Activated CD8-positive, alpha-beta memory T cell treated with anti-CD3 and anti-CD28 coated beads for 36 hours (primary cell): ENCODE data around the gene PLK3. TPM values are rescaled to one million over a fixed set of nuclear protein-coding genes. Genes with fewer than 3 reads are reported as not detected.
"Not testable (repeated sequence)": the region's sequence is repeated elsewhere in the genome, so short reads cannot be mapped to it uniquely, and the experiment has no call there.

Experiments
- CTCF ChIA-PET: fragments of 350-600 bp; sonication (Branson Sonifier 250); formaldehyde crosslinking; loops from one replicate; lab custom pipeline; 2021; ENCODE audit warnings: antibody characterized with exemption; lab: Charles Lee
- POLR2A ChIA-PET: fragments of 350-600 bp; sonication (Branson Sonifier 250); formaldehyde crosslinking; loops from one replicate; lab custom pipeline; 2021; ENCODE audit warnings: antibody characterized with exemption; lab: Charles Lee
- total RNA-seq, 2 experiments: library from RNA; stranded (reverse); gene quantifications; one replicate each; pipeline ENCODE4 v1.2.3, GENCODE V29; 2021

Gene PLK3
- total RNA-seq, 2 experiments from 2014 or later = 96.6 to 105 TPM

DNA sequence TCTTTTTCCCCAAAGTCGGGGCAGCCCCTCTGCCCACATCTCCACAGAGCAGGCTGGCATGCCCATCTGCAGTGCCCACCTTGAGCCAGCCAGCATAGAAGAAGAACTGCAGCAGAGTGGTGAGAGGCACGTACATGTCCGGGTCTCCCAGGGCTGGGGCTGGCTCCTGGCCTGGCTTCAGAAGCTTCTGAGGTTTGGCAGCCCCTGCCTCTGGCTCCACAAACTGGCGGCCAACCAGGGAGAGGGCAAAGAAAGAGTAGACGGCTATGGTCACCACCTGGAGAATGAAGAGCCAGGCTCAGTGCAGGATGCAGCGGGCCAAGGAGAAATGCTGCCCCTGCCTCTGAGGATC lies 15.2 kb upstream of the PLK3 start:
- POLR2A ChIA-PET = interaction anchor here (0.6 to 4.4 kb wide), 7 partner anchors 10 to 63 kb away, joined by 3 to 29 read pairs (median 5); partner anchors contain the start of genes BTBD19, DYNLT4, PLK3 and RNU5D-1
- CTCF ChIA-PET = interaction anchor here (0.6 to 5.4 kb wide), 6 partner anchors 9 to 38 kb away, joined by 3 to 38 read pairs (median 6); partner anchors contain the start of genes BTBD19, DYNLT4, PLK3 and RPS8

DNA sequence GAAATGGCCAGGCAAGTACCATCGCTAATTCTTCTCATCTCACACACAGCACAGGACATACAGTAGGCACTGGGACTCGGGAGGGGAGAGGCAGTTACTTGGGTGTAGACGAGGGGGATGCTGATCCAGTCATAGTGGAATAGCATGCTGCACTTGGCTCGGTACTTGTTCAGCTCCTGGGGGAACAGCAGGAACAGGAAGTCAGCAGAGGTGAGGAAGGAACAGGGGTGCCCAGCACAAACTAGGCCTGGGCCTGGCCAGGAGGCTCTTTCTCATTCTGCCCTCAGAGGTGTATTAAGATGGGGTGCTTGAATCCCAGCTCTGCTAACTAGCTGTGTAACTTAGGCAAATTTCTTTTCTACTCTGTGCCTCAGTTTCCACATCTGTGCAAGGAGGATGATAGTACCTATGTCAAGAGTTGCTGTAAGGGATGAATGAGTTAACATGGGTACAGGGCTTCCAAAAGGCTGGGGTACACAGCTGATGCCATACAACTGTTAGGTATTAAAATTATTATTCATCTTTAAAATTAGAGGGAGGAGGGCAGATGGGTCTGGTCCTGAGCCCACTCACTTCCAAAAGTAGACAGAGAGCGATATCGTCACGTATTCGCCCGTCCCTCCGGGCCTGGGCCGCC lies 14.6 kb upstream of the PLK3 start:
- ChIA-PET CTCF (interaction anchor here (1.2 to 5.4 kb wide), 5 partner anchors 10 to 37 kb away, joined by 3 to 38 read pairs (median 7); partner anchors contain the start of genes BTBD19, DYNLT4, PLK3 and RPS8), POLR2A (interaction anchor here (0.9 to 4.4 kb wide), 6 partner anchors 10 to 64 kb away, joined by 3 to 29 read pairs (median 16); partner anchors contain the start of genes BTBD19, DYNLT4, RNU5D-1 and RPS8)

DNA sequence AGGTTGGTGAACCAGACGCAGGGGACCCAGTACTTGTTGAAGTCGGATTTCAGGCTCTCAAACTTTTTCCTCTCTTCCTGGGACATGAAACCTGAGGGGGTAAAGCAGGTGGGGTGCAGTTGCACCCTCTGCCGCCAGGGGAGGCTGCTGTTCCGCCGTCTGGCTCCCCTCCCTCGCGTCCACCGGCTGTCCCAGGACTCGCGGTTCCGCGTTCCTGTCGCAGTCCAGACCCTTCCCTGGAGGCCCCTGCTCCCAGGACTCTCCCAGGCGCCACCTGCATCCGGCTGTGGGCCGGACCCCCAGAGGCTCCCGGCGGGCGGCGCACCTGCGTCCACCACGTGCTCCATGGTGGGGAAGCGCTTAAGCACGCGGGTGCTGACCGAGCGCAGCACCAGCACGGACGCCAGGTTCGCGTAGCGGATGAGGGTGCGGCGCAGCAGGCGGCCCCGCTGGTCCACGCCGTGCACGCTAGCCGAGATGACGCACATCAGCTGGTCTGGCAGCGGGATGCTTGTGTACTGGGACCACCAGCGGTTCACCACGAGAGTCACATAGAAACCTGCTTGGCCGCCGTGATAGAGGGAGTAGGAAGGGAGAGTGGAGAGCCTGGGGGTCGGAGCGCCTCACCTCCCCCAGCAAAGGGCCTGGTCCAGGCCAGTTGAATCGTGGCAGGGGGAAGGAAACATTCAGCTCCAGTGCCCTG lies 13.9 kb upstream of the PLK3 start:
- CTCF ChIA-PET = interaction anchor here (0.6 to 5.4 kb wide), 16 partner anchors 10 to 225 kb away, joined by 3 to 38 read pairs (median 3); partner anchors contain the start of genes BTBD19, DYNLT4, HECTD3 and PLK3
- POLR2A ChIA-PET = interaction anchor here (0.6 to 4.4 kb wide), 7 partner anchors 11 to 225 kb away, joined by 3 to 27 read pairs (median 8); partner anchors contain the start of genes BTBD19, DYNLT4, PLK3 and RNU5D-1

DNA sequence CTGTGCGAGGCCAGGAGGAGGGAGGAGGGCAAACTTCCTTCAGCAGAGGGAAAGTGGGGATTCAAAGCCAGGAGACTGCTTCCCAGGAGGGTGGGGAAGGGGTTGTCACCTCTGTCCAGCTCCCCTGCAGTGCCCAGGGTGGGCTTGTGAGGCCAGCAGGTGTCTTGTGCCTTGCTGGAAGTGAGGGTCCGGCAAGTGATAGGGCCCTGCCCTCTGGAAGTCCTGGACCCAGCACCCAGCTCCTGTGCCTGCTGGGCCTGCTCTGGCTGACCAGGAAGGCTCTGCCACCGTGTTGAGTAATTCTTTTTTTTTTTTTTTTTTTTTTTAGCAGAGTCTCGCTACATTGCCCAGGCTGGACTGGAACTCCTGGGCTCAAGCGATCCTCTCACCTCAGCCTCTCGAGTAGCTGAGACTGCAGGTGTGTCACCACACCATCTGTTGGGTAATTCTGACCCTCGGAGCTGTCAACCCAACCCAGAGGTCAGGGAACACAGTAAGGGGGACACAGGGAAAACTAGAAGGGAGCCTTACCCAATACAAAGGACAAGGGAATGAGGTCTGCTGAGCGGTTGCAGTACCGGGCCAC lies 13.2 kb upstream of the PLK3 start:
- CTCF ChIA-PET = interaction anchor here (0.6 to 5.4 kb wide), 14 partner anchors 11 to 224 kb away, joined by 3 to 38 read pairs (median 3); partner anchors contain the start of genes BTBD19, DYNLT4, HECTD3 and PLK3

DNA sequence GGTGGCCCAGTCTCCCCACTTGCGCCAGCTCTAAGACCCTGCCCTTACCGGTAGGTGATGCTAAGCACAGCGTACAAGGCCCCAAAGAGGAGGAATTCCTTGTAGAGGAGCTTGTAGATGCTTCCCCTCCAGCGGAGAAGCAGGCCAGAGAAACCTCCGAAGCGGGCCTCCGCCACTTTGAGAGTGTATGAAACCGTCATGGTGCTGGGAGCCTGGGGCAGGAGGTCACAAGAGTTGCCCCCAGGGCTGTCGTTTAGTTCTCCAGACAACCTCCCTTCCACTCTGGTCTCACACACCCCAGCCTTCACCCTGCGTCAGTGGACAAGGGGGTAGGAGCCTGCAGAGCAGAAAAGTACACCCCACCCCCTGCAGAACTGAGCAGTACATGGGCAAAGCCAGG lies 12.7 kb upstream of the PLK3 start:
- ChIA-PET POLR2A (interaction anchor here (0.9 to 4.4 kb wide), 8 partner anchors 9 to 224 kb away, joined by 3 to 27 read pairs (median 6); partner anchors contain the start of genes BTBD19, DYNLT4, PLK3 and RNU5D-1), CTCF (interaction anchor here (0.5 to 5.4 kb wide), 9 partner anchors 12 to 611 kb away, joined by 3 to 38 read pairs (median 6); partner anchors contain the start of genes HECTD3, PLK3, RNU5D-1 and RPS8)

More for the DNA sequence above, 13.2 kb upstream of the PLK3 start:
- POLR2A ChIA-PET = interaction anchor here (0.6 to 4.4 kb wide), 8 partner anchors 10 to 225 kb away, joined by 3 to 27 read pairs (median 6); partner anchors contain the start of genes BTBD19, DYNLT4, PLK3 and RNU5D-1

DNA sequence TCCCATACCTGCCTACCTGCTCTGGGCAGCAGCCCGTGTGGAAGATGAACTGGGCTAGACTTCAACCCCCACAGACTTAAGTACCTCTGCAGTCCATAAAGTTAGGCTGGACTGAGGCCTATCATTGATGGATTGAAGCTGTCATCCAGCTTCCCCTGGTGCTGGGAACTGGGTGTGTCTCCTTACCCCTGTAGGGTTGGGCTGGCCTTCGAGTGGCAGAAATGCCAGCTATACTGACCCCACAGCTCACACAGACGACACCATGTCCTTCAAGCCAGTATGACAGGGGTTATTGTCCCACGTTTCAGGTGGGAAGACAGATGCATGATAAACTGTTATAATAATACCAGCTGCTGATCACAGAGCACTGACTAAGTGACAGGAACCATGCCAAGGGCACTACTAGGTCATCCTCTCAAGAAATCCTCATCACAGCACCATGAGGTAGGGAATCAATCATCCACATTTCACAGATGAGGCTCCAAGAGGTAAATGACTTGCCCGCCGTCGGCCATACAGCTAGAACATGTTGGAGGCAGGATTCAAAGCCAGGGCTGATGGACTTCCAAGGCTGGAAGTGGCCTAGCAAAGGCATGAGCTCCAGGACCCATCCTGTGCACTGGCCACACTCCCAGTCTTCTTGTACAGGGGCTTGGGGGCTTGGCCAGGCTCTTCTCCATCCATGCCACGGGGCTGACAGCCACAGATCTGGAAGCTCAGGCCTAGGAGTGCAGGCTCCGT lies 11.9 kb upstream of the PLK3 start, which contains the start of gene BEST4:
TSS of gene BEST4 (minus strand) at position 51 of the 741 bp plus-strand sequence. CDS start 465 bp downstream, outside the sequence.
- ChIA-PET CTCF (interaction anchor here (0.6 to 5.4 kb wide), 7 partner anchors 11 to 223 kb away, joined by 3 to 38 read pairs (median 6); partner anchors contain the start of genes EIF2B3, HECTD3, PLK3 and RNU5D-1), POLR2A (interaction anchor here (0.9 to 1.5 kb wide), 3 partner anchors 11 to 31 kb away, joined by 3 read pairs; no protein-coding TSS in a partner anchor)

DNA sequence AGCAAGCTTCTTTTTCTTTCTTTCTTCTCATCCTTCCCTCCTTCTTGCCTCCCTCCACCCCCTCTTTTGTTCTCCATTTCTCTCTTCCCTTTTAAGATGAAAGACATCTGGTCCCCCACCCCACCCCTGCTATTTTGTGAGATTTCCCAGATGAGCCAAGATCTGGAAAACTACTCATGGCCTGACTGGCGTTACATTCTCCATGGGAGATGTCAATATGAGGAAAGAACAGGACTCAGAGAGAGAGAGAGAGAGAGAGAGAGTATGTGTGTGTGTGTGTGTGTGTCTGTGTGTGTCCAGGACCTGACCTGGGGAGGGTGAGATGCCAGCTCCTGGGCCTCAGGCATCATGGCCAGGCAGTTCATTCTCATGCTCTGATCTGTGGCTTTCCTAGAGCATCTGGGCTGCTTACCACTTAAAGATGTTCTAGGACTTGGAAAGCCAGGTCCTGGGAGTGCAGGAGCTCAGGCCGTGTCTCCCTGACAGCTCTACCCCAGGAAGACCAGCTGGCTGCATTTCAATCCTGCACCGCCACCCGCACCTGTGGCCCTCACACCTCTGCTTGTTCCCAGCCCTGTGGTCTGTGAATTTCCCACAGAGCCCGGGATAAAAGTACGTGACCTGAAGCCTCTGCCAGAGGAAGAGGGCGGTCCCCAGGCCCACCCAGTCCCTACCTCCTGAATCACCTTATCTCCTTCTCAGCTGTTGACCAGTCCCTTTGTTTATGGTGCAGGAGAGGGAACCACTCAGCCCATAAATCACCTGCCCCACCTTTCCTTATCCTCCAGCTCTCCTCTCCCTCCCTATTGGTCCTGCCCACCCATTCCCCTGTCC lies 9.0 kb upstream of the PLK3 start:
- ChIA-PET CTCF (interaction anchor here (1.0 to 2.8 kb wide), 3 partner anchors 8 to 31 kb away, joined by 3 to 10 read pairs (median 5); partner anchors contain the start of gene PLK3), POLR2A (interaction anchor here (0.8 to 2.3 kb wide), 2 partner anchors 18 to 22 kb away, joined by 7 to 11 read pairs; no protein-coding TSS in a partner anchor)

DNA sequence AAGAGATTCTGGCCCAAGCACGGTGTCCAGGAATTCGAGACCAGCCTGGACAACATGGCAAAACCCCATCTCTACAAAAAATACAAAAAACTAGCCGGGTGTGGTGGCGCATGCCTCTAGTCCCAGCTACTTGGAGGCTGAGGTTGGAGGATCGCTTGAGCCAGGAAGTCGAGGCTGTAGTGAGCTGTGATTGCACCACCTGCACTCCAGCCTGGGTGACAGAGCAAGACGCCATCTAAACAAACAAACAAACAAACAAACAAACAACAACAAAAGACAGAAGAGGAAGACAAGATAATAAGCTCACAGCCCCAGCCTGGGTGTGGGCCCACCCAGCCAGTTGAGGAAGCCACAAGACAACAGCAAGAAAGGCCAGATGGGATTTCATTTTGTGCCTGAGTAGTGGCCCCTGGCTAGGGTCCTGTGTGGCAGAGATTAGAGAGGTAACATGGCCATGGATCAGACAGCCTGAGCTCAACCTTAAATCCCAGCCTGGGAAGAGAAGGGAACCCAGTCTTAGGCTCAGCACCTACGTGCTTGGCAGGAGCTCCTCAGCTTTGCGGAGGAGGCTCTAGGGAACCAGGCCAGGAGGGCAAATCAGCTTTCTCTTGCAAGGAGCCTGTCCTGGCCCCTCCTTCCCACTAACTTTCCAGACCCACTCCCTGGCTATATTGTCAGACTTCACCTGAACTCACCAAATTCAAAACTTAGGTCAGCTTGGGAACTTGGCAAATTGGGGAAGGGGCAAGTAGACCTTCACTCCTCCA lies 7.3 kb upstream of the PLK3 start:
- CTCF ChIA-PET = interaction anchor here (0.7 to 2.8 kb wide), 9 partner anchors 13 to 220 kb away, joined by 3 to 11 read pairs (median 3); no protein-coding TSS in a partner anchor
- POLR2A ChIA-PET = interaction anchor here (0.8 to 1.1 kb wide), 3 partner anchors 9 to 27 kb away, joined by 3 to 6 read pairs (median 3); no protein-coding TSS in a partner anchor

DNA sequence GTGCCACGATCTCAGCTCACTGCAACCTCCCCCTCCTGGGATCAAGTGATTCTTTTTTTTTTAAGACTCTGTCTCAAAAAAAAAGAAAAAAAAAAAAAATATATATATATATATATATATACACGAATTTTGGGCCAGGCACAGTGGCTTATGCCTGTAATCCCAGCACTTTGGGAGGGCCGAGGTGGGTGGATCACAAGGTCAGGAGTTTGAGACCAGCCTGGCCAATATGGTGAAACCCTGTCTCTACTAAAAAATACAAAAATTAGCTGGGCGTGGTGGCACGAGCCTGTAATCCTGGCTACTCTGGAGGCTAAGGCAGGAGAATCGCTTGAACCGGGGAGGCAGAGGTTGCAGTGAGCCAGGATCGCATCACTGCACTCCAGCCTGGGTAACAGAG lies 2.3 kb upstream of the PLK3 start:
- POLR2A ChIA-PET = not testable (repeated sequence)
- CTCF ChIA-PET = interaction anchor here (0.9 to 3.5 kb wide), 3 partner anchors 11 to 21 kb away, joined by 5 to 38 read pairs (median 7); partner anchors contain the start of gene BEST4

DNA sequence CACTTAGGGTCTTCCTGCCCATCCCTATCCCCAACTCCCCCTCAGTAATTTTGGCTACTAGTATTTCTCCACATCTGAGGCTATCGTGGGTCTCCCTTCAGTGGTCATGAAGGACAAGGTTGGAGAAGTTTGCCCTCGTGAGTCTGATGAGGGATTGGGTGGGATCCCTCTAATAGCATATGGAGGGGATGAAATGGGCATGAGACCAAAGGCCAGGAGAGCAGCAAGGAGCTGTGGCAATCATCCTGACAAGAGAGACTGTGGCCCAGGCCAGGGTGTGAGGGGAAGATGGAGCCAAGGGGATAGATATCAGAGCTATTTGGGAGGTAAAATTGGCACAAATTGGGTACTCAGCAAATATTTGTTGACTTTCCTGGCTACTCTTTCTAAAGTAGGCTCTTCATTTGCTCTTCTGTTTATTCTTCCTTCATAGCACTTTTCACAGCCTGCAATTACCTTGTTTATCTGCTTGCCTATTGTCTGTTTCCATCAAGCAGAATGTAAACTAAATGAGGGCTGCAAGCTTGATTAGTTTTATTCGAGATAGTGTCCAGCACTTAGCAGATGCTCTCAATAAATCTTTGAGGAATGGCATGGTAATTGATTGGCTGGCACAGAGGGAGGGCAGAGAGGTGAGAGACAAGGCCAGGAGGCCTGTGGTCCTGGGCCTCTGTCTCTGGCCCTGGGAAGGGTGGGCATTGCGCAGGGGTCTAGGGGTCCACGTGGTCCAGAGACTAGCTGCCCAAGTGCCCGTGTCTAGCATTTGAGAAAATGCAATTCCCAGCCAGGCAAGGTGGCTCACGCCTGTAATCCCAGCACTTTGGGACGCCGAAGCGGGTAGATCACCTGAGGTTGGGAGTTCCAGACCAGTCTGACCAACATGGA lies 1.5 kb upstream of the PLK3 start:
- CTCF ChIA-PET = interaction anchor here (0.7 to 3.5 kb wide), 5 partner anchors 8 to 177 kb away, joined by 3 to 38 read pairs (median 5); partner anchors contain the start of gene BEST4
- POLR2A ChIA-PET = interaction anchor here (0.9 to 3.5 kb wide), 5 partner anchors 10 to 68 kb away, joined by 3 to 95 read pairs (median 5); partner anchors contain the start of genes BEST4 and BTBD19

DNA sequence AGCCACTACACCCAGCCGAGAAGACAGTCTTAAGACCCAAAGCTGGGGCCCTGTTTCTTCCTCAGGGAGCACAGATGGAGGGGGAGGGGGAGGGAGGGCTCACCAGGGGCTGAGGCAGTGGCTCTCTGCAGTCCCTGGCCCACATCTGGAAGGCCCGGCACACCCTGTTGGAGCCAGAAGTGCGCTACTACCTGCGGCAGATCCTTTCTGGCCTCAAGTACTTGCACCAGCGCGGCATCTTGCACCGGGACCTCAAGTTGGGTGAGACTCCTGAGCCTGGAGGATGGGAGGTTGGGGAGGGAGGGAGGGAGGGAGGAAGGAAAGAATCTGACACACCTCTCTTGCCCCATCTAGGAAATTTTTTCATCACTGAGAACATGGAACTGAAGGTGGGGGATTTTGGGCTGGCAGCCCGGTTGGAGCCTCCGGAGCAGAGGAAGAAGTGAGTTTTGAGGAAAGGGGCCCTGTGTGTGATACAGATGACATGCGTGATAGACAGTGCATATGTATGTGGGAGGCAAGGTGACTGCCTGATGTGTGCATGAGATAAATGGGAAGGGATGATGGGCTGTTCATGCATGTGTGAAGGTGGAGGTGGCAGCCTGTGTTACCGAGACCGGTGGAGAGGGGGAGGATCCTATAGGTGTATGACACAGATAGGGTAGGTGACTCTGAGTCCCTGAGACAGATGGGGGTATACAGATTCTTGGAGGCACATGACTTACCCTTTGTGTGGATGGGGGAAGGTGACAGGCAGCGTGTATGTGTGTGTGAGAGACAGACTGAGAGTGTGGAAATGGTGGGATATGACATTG lies 1.5 kb downstream of the PLK3 start:
- POLR2A ChIA-PET = interaction anchor here (0.6 to 3.5 kb wide), 8 partner anchors 7 to 814 kb away, joined by 3 to 95 read pairs (median 19); partner anchors contain the start of genes BEST4, BTBD19 and RPS8
- CTCF ChIA-PET = interaction anchor here (1.9 to 3.5 kb wide), 4 partner anchors 7 to 26 kb away, joined by 7 to 38 read pairs (median 26); partner anchors contain the start of genes BEST4, BTBD19 and RPS8

DNA sequence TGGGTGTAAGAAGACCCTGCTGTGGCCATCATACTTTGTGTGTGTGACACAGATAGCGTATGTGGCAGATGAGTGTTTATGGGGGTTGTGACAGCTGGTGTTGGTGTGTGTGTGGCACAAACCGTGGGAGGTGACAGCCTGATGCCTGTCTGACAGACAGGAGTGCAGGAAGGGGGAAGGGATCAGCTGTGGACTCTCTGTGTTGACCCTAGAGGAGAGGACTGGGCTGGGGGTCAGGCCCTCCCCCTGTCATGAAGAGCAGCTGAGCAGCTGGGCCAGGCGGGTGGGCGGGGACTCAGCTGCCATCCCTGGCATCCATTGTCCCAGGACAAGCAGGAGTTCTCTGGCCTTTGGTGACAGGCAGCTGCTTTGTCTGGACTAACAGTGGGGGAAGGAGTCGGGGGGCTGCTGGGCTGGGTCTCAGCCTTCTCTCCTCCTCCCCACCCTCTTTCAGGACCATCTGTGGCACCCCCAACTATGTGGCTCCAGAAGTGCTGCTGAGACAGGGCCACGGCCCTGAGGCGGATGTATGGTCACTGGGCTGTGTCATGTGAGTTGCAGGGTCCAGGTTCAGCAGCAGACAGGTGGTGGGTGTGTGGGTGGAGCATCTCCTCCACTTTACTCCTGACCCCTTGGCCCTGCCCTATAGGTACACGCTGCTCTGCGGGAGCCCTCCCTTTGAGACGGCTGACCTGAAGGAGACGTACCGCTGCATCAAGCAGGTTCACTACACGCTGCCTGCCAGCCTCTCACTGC lies 2.3 kb downstream of the PLK3 start:
- ChIA-PET POLR2A (interaction anchor here (0.6 to 1.2 kb wide), 3 partner anchors 17 to 815 kb away, joined by 3 to 5 read pairs (median 4); no protein-coding TSS in a partner anchor), CTCF (interaction anchor here (1.3 to 1.4 kb wide), 2 partner anchors 12 to 16 kb away, joined by 3 to 4 read pairs; no protein-coding TSS in a partner anchor)

DNA sequence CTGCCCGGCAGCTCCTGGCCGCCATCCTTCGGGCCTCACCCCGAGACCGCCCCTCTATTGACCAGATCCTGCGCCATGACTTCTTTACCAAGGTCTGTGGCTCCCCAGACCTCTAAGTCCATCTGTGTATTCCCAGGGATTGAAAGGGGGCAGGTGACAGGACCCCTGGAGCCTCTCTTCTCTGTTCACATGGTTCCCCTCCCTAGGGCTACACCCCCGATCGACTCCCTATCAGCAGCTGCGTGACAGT lies 2.8 kb downstream of the PLK3 start:
- POLR2A ChIA-PET = interaction anchor here (1.1 to 1.2 kb wide), 2 partner anchors 16 to 19 kb away, joined by 3 to 5 read pairs; no protein-coding TSS in a partner anchor
- CTCF ChIA-PET = interaction anchor here (1.3 to 1.4 kb wide), 2 partner anchors 11 to 16 kb away, joined by 3 to 4 read pairs; no protein-coding TSS in a partner anchor
